ENCODE measurements around the gene BRPF1. TPM values are rescaled to one million over a fixed set of nuclear protein-coding genes. Genes with fewer than 3 reads are reported as not detected.

The BRPF1 gene
- polyA plus RNA-seq, 10 donors = 10.8 to 17.3 (median 12.9) TPM

DNA sequence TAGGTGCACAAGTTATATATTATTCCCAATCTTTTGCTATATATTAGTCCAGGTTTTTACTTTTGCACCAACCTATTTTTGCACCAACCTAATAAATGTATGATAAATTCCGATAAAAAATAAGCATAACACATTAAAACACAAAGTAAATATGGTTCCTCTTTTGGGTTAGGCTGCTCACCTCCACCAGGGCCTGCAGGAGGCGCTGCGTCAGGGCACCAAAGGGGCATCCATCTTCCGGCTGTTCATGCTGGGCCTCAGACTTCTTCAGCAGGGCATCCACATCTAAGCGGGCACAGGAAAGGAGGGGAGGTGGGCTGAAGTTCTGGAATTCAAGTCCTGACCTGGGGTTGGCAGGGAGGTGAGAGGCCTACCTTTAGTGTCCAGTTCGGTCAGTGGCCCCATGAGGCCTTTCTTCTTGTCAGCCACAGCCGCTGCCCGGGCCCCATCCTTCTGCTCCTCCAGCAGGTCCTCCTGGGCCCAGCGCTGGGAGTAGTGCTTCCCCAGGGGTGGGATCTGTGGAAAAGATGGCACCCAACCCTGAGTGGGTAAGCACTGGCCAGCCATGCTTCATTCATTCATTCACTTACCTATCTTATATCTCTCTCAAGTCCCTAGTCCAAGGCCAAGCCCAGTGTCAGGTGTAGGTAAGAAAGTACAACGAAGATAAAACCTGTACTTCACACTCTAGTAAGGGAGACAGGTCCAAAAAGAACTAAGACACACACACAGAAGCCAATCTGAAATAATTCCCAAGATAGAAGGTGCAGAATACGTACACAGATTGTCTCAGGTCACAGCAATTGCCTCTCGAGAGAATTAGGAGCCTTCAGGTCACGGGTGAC is 55.5 kb downstream of the BRPF1 start:
- no peak for DNase-seq

GRCh38 chr3:9787714-9788113 is 56.2 kb downstream of the BRPF1 start:
- DNase-seq = no peak

DNA sequence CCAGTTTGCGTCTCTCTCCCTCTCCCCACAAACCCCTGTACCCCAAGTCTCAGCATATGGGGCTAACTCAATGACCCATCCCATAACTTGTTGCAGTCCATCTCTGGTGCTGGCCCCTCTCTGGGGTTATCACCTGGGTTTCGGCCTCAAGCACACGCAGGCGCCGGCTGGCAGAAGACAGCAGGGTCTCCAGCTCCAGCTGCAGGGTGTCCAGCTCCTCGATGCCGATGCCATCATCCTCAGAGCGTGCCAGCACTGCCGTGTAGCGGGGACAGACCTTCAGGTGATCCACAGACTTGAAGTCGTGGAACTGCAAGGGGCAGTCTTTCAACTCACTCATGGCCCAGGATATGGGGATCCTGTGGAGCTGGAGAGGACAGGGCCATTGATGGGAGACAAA is 59.6 kb downstream of the BRPF1 start:
- no peak for DNase-seq

GRCh38 chr3:9791790-9792404 is 60.4 kb downstream of the BRPF1 start:
- DNase-seq = no peak

DNA sequence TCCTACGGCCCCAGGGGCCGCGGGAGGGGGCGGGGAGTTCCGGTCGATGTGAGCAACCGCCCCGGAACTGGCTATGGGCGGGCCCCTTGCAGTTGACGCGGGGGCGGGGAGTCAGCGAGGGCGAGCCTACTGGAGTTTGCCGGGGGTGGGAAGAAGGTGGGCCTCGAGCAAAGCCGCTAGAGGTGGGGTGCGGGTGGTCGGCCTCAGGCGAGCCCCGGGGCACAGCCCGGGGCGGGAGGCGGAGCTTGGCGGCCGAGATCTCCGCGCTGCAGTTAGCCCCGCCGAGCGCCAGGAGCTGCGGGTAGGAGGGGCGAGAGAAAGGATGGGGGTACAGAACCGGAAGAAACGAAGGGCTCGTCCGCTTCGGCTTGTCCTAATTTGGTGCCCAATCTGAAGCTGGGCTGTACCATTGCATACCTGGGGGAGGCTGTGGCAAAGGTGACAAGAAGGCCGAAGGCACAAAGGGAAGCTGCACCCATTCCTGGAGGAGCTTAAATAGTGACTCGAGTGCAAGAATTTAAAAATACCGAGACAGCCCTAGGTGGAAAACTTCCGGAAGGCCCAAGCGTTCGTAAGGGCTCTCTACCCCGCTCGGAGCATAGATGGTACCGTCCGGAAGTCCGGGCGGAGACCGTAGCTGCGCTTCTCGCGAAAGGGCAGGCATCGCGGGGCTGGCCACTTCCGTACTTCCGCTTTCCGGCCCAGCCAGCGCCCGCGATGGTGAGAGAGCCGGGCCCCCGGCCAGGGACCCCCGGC is 61.0 kb downstream of the BRPF1 start, which contains the start of the genes ARPC4 and TADA3:
ARPC4 (plus strand) TSS at position 678 of the 756 bp plus-strand sequence; CDS start at position 718, 40 bp downstream.
TADA3 (minus strand) TSS at position 69 of the 756 bp plus-strand sequence. CDS start 1,007 bp downstream, outside the sequence.
- peak; percentile 96 to 99 (median 98) for DNase-seq

- DNase-seq = peak in 1 of 3 donors; percentile 60
Observed at GRCh38 chr3:9793161-9793781, 61.7 kb downstream of the BRPF1 start.

DNA sequence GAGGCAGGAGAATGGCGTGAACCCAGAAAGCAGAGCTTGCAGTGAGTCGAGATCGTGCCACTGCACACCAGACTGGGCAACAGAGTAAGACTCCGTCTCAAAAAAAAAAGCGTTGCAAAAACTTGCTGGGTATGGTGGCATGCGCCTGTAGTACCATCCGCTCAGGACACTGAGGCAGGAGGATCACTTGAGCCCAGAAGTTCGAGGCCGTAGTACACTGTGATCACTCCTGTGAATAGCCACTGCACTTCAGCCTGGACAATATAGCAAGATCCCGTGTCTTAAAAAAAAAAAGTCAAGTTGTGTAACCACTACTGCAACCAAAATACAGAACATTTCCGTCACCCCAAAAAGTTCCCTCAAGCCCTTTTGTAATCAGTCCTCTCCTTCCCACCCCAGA is 62.9 kb downstream of the BRPF1 start:
- no peak for DNase-seq

DNA sequence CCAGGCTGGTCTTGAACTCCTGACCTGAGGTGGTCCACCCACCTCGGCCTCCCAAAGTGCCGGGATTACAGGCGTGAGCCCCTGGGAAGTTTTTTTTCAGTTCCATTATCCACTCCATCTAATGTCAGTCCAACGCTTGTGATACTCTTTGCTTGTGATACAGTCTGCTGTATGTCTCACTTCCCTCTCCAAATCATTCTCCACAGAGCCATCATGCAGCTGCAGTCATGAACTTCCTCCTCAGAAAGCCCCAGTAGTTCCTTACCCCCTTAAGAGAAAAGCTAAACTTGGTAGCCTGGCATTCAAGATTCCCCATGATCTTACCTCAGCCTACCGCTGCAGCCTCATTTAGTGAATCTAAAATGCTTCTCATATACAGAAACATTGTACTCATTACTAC is 63.7 kb downstream of the BRPF1 start:
- no peak for DNase-seq

- no peak for DNase-seq
Observed at GRCh38 chr3:9797196-9797945, 65.8 kb downstream of the BRPF1 start.

Other genes with a start within 250 kb of the BRPF1 start
- gene LHFPL4, start 177.9 kb upstream of the BRPF1 start, polyA plus RNA-seq (ENCODE audit: insufficient read length in 10 of 10) = under 1 TPM in 6 of 10 donors, not detected in 4; 0.03 to 0.08 (median 0.05) TPM
- gene MTMR14, start 82.2 kb upstream of the BRPF1 start, polyA plus RNA-seq (ENCODE audit: insufficient read length in 10 of 10) = 10 to 100 TPM; 17.6 to 23.0 (median 18.2) TPM
- gene CPNE9, start 27.9 kb upstream of the BRPF1 start, polyA plus RNA-seq (ENCODE audit: insufficient read length in 10 of 10) = not detected
- gene OGG1, start 18.2 kb downstream of the BRPF1 start, polyA plus RNA-seq (ENCODE audit: insufficient read length in 10 of 10) = 10 to 100 TPM; 22.3 to 42.0 (median 28.0) TPM
- gene CAMK1, start 38.2 kb downstream of the BRPF1 start, polyA plus RNA-seq (ENCODE audit: insufficient read length in 10 of 10) = 10 to 100 TPM in 9 of 10 donors, 1 to 10 TPM in 1; 10.0 to 19.5 (median 14.5) TPM
- gene TADA3, start 60.7 kb downstream of the BRPF1 start, polyA plus RNA-seq (ENCODE audit: insufficient read length in 10 of 10) = 10 to 100 TPM; 49.2 to 56.4 (median 53.4) TPM
- gene ARPC4, start 61.3 kb downstream of the BRPF1 start, polyA plus RNA-seq (ENCODE audit: insufficient read length in 10 of 10) = 100 to 1,000 TPM in 1 of 10 donors, 10 to 100 TPM in 9; 58.5 to 101 (median 82.9) TPM
- 10 to 100 TPM; 15.7 to 53.1 (median 23.5) TPM for gene TTLL3, start 78.5 kb downstream of the BRPF1 start, polyA plus RNA-seq (ENCODE audit: insufficient read length in 10 of 10)
- gene RPUSD3, start 112.3 kb downstream of the BRPF1 start, polyA plus RNA-seq (ENCODE audit: insufficient read length in 10 of 10) = 10 to 100 TPM; 22.9 to 32.7 (median 27.8) TPM
- gene CIDEC, start 148.5 kb downstream of the BRPF1 start, polyA plus RNA-seq (ENCODE audit: insufficient read length in 10 of 10) = 1 to 10 TPM in 1 of 10 donors, under 1 TPM in 7, not detected in 2; 0.21 to 1.1 (median 0.41) TPM
- 10 to 100 TPM; 24.6 to 33.7 (median 28.8) TPM for gene JAGN1, start 158.9 kb downstream of the BRPF1 start, polyA plus RNA-seq (ENCODE audit: insufficient read length in 10 of 10)
- 10 to 100 TPM in 1 of 10 donors, 1 to 10 TPM in 8, under 1 TPM in 1; 0.97 to 14.4 (median 1.7) TPM for gene IL17RE, start 171.1 kb downstream of the BRPF1 start, polyA plus RNA-seq (ENCODE audit: insufficient read length in 10 of 10)
- 10 to 100 TPM; 15.2 to 37.4 (median 22.1) TPM for gene IL17RC, start 185.4 kb downstream of the BRPF1 start, polyA plus RNA-seq (ENCODE audit: insufficient read length in 10 of 10)
- gene CRELD1, start 202.1 kb downstream of the BRPF1 start, polyA plus RNA-seq (ENCODE audit: insufficient read length in 10 of 10) = 10 to 100 TPM; 21.4 to 39.8 (median 29.4) TPM
- gene PRRT3, start 220.7 kb downstream of the BRPF1 start, polyA plus RNA-seq (ENCODE audit: insufficient read length in 10 of 10) = 1 to 10 TPM in 9 of 10 donors, under 1 TPM in 1; 0.92 to 2.9 (median 1.7) TPM

Data from muscle of back (tissue), 11 donors.